ENCODE results near the gene MRGPRF.

DNA sequence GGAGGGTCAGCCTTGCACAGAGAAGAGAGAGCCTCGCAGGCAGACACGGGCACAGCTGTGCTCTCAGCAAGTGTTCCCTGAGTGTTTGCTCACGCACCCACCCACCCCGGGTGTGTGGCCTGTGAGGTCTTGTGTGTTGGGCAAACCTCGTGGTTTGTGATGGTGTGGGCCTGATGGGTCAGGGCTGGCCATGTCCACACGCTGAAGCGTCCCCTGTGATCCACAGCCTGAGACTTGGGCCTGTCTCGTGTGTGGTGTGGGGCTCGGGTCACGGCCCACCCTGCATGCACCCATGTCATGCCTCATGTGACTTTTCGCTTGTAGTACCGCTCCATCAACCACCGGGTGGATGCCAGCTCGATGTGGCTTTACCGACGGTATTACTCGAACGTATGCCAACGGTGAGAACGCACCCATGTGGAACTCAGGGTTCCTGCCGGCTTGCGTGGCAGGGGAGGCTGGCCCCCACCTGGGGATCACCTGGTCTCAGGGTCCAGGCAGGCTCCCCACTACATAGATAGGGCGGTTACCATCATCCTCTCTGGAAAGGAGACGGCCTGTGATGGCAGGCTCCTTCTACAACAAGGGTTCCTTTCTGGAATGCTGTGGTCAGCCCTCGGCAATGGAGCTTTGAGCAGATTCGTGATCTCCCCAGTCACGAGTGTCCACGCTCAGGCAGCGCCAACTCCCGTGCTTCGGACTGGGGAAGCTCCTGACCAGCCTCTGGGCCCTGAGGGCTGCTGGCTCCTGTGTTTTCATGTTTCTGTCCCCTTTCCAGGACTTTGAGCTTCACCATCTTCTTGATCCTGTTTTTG is 41.6 kb upstream of the MRGPRF start:
- no peak for TF ChIP-seq POLR2AphosphoS5 (IDR thresholded peaks at IDR 0.05; ENCODE audit: low read depth, low read length)
- no peak for TF ChIP-seq GABPA (IDR thresholded peaks at IDR 0.05; ENCODE audit: borderline replicate concordance, insufficient read depth, low read length)
- no peak for TF ChIP-seq CTCF (IDR thresholded peaks at IDR 0.05; ENCODE audit: control extremely low read depth in 1 of 3, insufficient read depth in 1 of 3, low read depth in 1 of 3, low read length in 3 of 3)

Data from H1 (cell line).